SU-DHL-6 (cell line): Measurements from ENCODE around the gene TRAPPC10.
A peak's percentile ranks its signal among the peaks of the same experiment; 100 is the strongest.
"Not testable (repeated sequence)": the region's sequence is repeated elsewhere in the genome, so short reads cannot be mapped to it uniquely, and the experiment has no call there.

Experiments
- H2AFZ ChIP-seq: fragments of 200-600 bp; sonication (generic); 2 replicates; pipeline ENCODE4 v1.6.1; 2014; ENCODE audit warnings: low read depth, mild to moderate bottlenecking, moderate library complexity, mixed read lengths, antibody characterized with exemption, low read length; ENCODE audit not compliant: severe bottlenecking
- H3F3A ChIP-seq: fragments of 200-600 bp; shearing (Covaris generic); 2 replicates; pipeline ENCODE4 v1.6.0; 2016; ENCODE audit warnings: antibody characterized with exemption, mild to moderate bottlenecking; ENCODE audit not compliant: insufficient read depth
- H3K27ac ChIP-seq: fragments of 200-600 bp; sonication (generic); 2 replicates; pipeline ENCODE4 v1.5.1; 2016; ENCODE audit warnings: low read depth, mild to moderate bottlenecking, low read length, moderate library complexity, mixed read lengths
- H3K27me3 ChIP-seq: fragments of 200-600 bp; sonication (generic), shearing (Covaris generic); 2 replicates; pipeline ENCODE4 v1.6.0; 2014; ENCODE audit warnings: mild to moderate bottlenecking, low read length
- H3K36me3 ChIP-seq: fragments of 200-600 bp; sonication (generic); 2 replicates; pipeline ENCODE4 v1.6.1; 2014; ENCODE audit warnings: mild to moderate bottlenecking, low read length, mixed read lengths
- H3K4me2 ChIP-seq: fragments of 300-600, 200-600 bp; shearing (Covaris generic), sonication (generic); 2 replicates; pipeline ENCODE4 v1.6.0; 2014; ENCODE audit warnings: low read length, low read depth, mild to moderate bottlenecking; ENCODE audit not compliant: poor library complexity, severe bottlenecking
- H3K4me3 ChIP-seq: fragments of 200-600 bp; sonication (generic); 2 replicates; pipeline ENCODE4 v1.5.1; 2014; ENCODE audit warnings: antibody characterized with exemption, low read length, mild to moderate bottlenecking, mixed read lengths; ENCODE audit not compliant: insufficient read depth, poor library complexity, severe bottlenecking
- H3K79me2 ChIP-seq: fragments of 200-600 bp; sonication (generic); 2 replicates; pipeline ENCODE4 v1.6.1; 2014; ENCODE audit warnings: mild to moderate bottlenecking, low read length, moderate library complexity; ENCODE audit not compliant: insufficient read depth
- H3K9ac ChIP-seq: fragments of 200-600 bp; sonication (generic); 2 replicates; pipeline ENCODE4 v1.7.0; 2014; ENCODE audit warnings: mild to moderate bottlenecking, low read length
- H3K9me2 ChIP-seq: fragments of 200-600 bp; sonication (generic); replicated peaks from 2 replicates; pipeline ENCODE4 v1.6.1; 2014; ENCODE audit warnings: low read length; ENCODE audit not compliant: insufficient read depth
- H3K9me3 ChIP-seq: fragments of 200-600 bp; sonication (generic); 2 replicates; pipeline ENCODE4 v1.6.1; 2014; ENCODE audit warnings: low read length, mixed read lengths; ENCODE audit not compliant: insufficient read depth
- H4K20me1 ChIP-seq: fragments of 200-600 bp; sonication (generic); 2 replicates; pipeline ENCODE4 v1.6.1; 2014; ENCODE audit warnings: low read depth, mild to moderate bottlenecking, antibody characterized with exemption, low read length, moderate library complexity, mixed read lengths

The TRAPPC10 gene

DNA sequence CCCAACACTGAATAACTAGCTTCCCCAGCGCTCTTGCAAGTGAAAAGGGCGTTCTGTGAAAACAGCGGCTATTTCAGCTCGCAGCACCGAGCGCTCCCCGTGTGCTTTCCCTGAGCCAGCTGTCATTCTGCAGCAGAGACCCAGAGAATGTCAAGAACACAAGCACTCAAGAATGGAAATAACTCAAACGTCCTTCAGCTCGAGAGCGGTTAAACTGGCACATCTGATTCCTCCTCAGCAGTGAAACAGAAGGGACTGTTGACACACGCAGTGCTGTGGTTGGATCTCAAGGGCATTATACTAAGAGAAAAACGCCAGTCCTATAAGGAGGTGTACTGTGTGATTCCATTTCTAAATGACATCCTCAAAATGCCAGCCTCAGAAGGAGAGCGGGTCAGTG is 86.9 kb downstream of the TRAPPC10 start:
- H3K9me2 ChIP-seq, H3K36me3 ChIP-seq, H3K27ac ChIP-seq: not testable (repeated sequence)

DNA sequence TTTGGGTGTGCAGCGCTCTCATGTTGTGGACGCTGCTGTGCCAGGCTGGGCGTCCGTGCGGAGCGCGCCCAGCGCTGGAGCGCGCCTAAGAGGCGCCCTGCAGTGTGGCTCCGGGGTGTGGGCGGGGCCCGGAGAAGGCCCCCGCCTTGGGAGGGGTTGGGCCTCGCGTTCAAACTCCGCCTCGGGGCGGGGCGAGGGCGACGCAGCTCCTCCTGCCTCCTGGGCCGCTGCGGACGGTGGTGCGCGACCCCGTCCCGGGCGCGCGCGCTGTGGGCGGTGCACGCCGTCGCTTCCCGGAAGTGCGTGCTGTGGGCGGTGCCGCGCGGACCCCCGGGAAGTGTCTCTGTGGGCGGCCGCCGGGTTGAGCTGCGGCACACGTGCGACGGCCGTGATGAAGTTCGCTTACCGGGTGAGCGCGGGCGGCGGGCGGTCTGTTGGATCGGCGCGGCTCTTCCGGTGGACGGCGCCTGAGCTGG is 95.0 kb downstream of the TRAPPC10 start, which contains the start of gene PWP2:
Gene PWP2 (plus strand): TSS at position 374 of the 476 bp plus-strand sequence. CDS start 18 bp downstream, at position 392.
- H3K27me3 ChIP-seq, H3K9me2 ChIP-seq, H3K27ac ChIP-seq, H2AFZ ChIP-seq, H3K9me3 ChIP-seq, H3K4me2 ChIP-seq, H3K36me3 ChIP-seq, H4K20me1 ChIP-seq, H3F3A ChIP-seq, H3K4me3 ChIP-seq, H3K79me2 ChIP-seq: not testable (repeated sequence)
- H3K9ac ChIP-seq: peak within 1 kb of the TSS; percentile 29; the same call in 1 of the 2 replicates

More for the DNA sequence above, 86.9 kb downstream of the TRAPPC10 start:
- not testable (repeated sequence) for H3K9ac ChIP-seq, H2AFZ ChIP-seq, H3K27me3 ChIP-seq, H3F3A ChIP-seq, H3K9me3 ChIP-seq, H3K4me3 ChIP-seq, H3K4me2 ChIP-seq, H3K79me2 ChIP-seq, H4K20me1 ChIP-seq

DNA sequence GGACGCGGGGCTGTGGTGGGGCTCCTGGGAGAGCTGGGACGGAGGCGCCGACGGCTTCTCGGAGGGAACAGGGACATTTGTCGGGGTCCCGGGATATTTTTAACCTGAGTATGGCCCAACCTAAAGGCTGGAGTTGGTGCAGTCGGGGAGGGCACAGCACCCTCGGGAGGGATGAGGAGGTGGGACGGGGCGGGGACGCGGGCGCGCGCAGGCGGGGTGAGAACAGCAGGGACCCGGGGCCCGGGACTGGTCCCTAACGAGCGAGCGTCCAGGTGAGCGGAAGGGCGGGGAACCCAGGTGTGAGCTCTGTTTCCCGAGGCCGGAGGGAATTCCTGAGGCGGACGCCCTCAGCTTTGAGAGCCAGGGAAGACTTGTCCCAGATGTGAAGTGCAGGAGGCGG is 95.5 kb downstream of the TRAPPC10 start:
- H4K20me1 ChIP-seq, H3K27ac ChIP-seq, H3F3A ChIP-seq, H3K4me3 ChIP-seq, H3K4me2 ChIP-seq, H3K9me2 ChIP-seq, H3K27me3 ChIP-seq, H3K36me3 ChIP-seq, H3K79me2 ChIP-seq, H3K9me3 ChIP-seq, H2AFZ ChIP-seq: not testable (repeated sequence)
- peak overlapping the region; percentile 29; the same call in 1 of the 2 replicates for H3K9ac ChIP-seq

DNA sequence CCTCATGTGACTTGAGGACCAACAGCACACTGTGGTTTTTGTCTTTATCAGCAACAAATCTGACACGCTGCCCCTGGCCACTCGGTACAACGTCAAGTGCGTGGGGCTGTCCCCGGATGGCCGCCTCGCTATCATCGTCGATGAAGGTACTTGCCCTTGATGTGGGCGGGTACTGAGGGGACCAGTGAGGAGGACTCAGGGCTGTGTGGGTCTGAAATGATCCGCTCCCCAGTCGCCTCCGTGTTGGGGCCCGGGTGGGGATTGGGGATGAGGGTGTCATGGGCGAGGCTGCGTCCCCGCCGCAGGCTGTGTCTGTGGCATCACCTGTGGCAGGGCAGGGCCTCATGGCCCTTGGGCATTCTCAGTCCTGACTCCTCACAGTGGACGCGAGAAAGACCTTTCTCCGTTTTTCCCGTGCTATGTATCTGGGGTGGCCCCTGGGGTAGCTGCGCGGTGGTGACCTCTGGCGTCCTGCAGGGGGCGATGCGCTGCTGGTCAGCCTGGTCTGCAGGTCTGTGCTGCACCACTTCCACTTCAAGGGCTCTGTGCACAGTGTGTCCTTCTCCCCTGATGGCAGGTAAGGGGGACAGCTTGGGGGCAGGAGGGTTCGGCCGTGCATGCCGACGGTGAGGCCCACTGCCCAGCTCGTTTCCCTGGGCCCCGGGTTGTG is 101.7 kb downstream of the TRAPPC10 start:
- H3K4me2 ChIP-seq, H3K36me3 ChIP-seq, H3K9me2 ChIP-seq, H3K27me3 ChIP-seq, H3K27ac ChIP-seq, H3F3A ChIP-seq, H2AFZ ChIP-seq, H3K9ac ChIP-seq, H3K79me2 ChIP-seq, H3K9me3 ChIP-seq, H3K4me3 ChIP-seq, H4K20me1 ChIP-seq: not testable (repeated sequence)

DNA sequence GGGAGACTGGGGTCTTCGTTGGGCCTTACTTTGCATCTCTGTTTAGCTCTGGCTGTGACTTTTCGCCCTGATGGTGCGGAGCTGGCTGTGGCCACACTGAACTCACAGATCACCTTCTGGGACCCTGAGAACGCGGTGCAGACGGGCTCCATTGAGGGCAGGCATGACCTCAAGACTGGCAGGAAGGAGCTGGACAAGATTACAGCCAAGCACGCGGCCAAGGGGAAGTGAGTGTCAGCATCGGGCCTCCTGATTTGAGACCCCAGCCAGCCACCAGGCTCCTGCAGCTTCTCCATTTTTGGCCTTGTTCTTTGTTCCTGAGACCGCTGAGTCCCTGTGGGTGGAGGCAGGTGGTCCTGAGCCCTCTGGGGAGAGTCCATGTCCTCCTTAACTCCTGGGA is 110.0 kb downstream of the TRAPPC10 start:
- not testable (repeated sequence) for H4K20me1 ChIP-seq, H3K9me3 ChIP-seq, H3K4me3 ChIP-seq, H3K27ac ChIP-seq, H3K9ac ChIP-seq, H3K4me2 ChIP-seq, H3K9me2 ChIP-seq, H3F3A ChIP-seq, H3K36me3 ChIP-seq, H2AFZ ChIP-seq, H3K27me3 ChIP-seq, H3K79me2 ChIP-seq

DNA sequence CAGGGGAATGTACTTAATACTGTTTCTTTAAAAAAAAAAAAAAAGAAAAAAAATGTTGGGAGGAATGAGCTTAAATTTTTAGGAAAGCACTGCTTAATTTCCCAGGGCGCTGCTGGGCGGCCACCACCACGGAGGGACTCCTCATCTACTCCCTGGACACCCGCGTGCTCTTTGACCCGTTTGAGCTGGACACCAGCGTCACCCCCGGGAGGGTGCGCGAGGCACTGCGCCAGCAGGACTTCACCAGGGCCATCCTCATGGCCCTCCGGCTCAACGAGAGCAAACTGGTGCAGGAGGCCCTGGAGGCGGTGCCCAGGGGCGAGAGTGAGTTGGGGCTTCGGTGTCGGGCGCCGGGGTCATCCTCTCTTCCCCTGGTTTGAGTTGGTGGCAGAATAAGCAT is 115.7 kb downstream of the TRAPPC10 start:
- not testable (repeated sequence) for H4K20me1 ChIP-seq, H3K9ac ChIP-seq, H3K9me3 ChIP-seq, H3K79me2 ChIP-seq, H3K36me3 ChIP-seq, H3K4me3 ChIP-seq, H3F3A ChIP-seq, H3K9me2 ChIP-seq, H3K27ac ChIP-seq, H2AFZ ChIP-seq, H3K27me3 ChIP-seq, H3K4me2 ChIP-seq

DNA sequence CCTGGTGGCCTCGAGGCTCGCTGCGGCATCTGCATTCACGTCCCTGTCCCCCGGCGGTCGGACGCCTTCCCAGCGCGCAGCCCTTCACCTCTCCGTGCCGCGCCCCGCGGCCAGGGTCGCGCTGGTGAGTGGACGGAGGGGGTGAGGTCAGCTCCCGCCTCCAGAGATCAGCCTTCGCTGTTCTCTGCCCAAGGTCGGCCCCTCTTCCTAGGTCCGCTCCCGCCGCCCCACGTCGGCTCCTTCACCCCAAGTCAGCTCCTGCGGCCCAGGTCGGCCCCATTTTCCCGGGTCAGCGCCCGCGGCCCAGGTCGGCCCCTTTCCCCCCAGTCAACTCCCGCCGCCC is 121.6 kb downstream of the TRAPPC10 start:
- not testable (repeated sequence) for H3K27ac ChIP-seq, H2AFZ ChIP-seq, H3K27me3 ChIP-seq, H3K9me2 ChIP-seq, H3F3A ChIP-seq, H3K79me2 ChIP-seq, H3K4me3 ChIP-seq, H3K36me3 ChIP-seq, H3K4me2 ChIP-seq, H4K20me1 ChIP-seq, H3K9me3 ChIP-seq, H3K9ac ChIP-seq

DNA sequence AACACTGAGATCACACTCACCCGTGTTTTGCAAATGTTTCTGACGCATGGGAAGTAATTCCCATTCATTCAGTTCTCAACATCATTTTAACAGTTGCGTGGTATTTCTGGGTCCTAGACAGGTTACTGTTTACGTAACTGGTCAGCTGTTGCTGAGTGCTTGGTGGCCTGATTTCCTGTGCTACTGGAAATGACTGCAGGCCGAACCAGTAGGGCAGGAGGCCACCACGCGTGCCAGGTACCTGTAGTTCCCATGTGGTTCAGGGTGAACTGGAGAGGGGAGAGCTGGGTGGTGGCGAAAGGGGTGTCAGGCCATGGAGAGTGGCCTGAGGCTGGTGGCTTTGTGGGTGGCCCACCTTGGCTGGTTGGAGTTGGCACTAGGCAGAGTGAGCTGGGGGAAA is 122.6 kb downstream of the TRAPPC10 start:
- not testable (repeated sequence) for H3K9me2 ChIP-seq, H3K4me2 ChIP-seq, H3K36me3 ChIP-seq, H3K27ac ChIP-seq, H3K79me2 ChIP-seq, H3K9me3 ChIP-seq, H3K27me3 ChIP-seq, H4K20me1 ChIP-seq, H2AFZ ChIP-seq, H3F3A ChIP-seq, H3K4me3 ChIP-seq, H3K9ac ChIP-seq
